NCI-H128 (cell line): ENCODE data around the gene HIP1.
A peak's percentile ranks its signal among the peaks of the same experiment; 100 is the strongest.
"Not testable (repeated sequence)": the region's sequence is repeated elsewhere in the genome, so short reads cannot be mapped to it uniquely, and the experiment has no call there.

Experiments used
- DNase-seq: peaks from one replicate; lab custom pipeline; 2025; ENCODE audit not compliant: unreplicated experiment; lab: John Stamatoyannopoulos, UW

Gene HIP1

DNA sequence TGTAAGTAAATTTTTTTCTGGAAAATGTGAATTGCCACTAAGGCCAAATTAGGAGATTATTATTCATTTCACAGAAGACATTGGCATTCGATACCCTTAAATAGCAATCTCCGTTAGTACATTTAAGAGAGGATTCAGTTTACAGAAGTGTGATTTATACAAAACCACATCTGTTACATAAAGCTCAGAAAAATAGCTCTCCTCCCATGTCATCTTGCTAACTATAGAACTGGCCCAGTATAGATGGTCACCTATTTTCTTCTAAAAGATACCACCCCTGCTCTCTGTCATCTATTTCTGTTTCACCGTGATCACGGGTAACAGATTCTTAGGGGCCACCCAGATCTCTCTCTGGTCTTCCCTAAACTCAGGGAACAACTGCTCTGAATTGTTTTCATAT lies 119.1 kb downstream of the HIP1 start:
- no peak for DNase-seq

DNA sequence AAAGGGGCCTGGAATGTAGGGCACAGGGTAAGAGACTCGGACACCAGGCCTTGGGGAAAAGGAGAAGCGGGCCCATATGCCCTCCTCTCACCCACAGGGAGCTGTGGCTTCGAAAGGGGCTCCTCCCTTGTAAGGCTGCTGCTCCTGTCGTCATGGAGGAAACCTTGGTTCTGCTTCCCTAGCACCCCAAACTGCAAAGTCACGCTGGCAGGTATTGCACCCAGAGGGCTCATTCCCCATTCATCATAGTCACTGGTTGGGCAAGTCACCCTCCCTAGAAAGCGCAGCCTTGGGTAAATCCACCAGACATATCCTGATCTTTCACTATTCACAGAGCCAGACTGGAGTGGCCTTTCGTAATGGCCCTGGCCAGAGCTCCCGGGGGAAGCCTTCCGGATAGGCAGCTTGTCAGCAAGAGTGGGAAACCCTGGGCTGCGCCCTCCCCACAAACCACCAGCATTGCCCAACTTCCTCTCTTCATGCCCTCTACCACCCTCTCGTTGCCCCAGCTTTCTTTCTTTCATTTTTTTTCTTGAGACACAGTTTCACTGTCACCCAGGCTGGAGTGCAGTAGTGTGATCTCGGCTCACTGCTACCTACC lies 121.0 kb downstream of the HIP1 start:
- no peak for DNase-seq

DNA sequence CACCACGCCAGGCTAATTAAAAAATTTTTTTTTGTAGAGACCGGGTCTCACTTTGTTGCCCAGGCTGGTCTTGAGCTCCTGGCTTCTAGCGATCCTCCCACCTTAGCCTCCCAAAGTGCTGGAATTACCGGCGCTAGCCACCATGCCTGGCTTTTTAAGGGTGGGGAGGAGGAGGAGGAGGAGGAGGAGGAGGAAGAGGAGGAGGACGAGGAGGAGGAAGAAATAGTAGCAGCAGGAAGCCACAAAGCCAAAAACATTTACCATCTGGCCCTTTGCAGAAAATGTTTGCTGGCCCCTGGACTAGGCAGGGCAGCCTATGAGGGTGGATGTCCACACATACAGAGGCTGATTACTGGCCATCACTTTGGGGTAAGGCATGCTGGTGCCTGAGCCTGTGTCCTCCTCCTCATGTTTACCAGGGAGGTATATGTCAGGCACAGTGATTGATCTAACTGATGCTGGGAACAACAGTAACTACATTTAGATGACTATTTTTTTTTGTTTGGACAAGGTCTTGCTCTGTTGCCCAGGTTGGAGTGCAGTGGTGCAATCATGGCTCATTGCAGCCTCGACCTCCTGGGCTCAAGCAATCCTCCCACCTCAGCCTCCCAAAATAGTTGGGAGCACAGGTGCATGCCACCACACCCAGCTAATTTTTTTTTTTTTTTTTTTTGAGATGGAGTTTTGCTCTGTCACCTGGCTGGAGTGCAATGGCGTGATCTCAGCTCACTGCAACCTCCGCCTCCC lies 122.1 kb downstream of the HIP1 start:
- DNase-seq, result no peak

DNA sequence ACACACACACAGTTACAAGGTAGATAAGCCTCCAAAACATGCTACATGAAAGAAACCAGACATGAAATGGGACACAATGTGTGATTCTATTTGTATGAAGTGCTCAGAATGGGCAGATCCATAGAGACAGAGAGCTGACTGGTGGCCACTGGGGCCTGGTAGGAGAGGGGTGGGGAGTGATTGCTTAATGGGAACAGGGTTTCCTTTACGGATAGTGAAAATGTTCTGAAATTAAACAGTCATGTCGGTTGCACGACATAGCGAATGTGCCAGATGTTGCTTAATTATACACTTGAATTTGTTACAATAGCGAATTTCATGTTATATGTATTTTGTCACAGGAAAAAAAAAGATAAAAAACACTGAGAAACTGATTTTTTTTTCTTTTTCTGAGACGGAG lies 124.3 kb downstream of the HIP1 start:
- DNase-seq, result no peak

DNA sequence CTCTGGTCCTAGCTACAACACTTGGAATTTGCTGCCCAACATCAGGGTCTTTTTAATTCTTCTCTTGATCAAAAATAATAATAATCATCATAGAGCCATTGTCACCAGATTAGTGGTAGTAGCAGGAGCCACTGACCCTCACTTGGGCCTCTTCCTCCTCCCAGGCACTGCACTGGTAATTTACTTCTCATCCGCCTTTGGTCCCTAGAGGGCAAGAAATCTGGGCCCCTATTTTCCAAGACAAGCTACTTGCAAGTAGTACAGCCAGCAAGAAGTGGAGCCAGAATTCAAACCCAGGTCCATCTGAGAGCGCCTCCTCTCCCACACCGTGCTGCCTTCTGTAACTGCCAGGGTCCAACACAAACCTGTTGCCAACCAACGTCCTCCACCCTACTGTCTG lies 125.4 kb downstream of the HIP1 start:
- no peak for DNase-seq

DNA sequence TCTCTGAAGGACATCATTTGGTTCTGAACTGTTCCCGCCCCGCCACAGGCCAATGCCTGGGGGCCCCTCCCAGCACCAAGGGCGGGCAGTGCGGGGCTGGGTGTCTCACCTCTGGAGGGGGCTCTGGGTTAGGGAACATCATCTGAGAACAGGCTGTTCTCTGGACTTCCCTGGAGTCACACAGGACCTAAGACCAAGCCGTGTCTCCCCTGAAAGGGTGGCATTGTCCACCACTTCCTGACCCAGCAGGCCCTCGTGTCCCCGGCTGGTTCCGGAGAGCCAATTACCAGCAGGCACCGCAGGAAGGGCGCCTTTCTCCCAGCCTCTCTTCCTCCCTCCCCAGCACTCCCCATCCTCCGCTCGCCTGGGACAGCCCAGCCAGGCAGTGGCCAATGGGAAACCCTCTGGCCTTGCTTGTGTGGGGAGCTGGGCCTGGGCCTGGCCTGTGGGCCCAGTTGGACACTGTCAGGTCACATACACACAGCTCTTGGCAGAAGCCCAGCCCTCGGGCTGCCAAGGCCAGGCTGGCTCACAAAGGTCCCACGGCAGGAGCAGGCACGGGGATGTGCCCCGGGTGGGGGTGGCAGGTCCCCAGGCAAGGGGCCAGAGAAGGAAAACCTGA lies 127.1 kb downstream of the HIP1 start:
- DNase-seq, result no peak

DNA sequence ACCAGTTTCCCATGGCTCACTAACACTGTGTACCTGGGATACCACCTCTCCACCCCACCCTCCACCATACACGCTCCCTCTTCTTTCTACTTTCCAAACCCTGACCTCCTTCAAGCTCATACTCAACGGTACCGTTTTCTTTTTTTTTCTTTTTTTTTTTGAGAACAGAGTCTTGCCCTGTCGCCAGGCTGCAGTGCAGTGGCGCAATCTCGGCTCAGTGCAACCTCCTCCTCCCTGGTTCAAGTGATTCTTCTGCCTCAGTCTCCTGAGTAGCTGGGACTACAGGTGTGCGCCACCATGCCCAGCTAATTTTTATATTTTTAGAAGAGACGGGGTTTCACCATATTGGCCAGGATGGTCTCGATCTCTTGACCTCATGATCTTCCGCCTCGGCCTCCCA lies 129.3 kb downstream of the HIP1 start:
- not testable (repeated sequence) for DNase-seq

DNA sequence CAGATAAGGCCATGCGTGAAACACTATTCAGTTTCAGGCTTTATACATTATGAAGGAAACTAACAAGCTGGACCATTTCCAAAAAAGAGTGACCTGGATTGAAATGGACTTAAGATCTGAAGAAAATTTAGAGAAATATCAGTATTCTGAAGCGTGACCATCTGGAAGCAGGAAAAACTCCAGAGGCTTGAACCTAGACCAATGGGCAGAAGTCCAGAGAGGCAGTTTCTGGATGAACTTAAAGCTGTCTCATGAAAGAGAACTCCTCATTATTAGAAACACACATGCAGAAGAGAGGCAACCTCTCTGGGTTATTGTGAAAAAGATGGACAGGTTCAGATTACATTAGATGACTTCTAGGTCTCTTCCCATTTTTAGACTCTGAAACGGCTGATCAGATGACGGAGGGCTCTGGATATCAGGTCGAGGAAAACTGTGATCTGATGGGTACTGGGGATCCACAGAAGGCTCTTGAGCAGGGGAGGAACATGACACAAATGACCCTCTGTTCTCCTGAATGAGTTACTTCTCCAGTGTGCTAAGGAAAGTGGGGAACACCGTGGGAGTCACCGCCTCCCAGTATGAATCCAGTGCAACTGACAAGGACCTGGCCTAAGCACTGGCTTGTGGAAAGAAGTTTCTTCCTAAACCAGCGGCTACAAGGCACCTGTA lies 130.2 kb downstream of the HIP1 start:
- no peak for DNase-seq

DNA sequence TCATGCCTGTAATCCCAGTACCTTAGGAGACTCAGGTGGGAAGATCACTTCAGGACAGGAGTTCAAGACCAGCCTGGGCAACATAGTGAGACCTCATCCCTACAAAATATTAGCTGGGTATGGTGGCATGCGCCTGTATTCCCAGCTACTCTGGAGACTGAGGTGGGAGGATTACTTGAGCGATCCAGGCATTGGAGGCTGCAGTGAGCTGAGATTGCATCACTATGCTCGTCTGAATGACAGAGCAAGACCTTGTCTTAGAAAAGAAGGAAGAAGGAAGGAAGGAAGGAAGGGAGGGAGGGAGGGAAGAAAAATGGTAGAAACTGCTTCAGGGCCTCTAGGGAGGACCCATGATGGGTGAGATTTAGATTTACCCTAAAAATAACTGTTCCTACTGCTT lies 134.3 kb downstream of the HIP1 start:
- no peak for DNase-seq

DNA sequence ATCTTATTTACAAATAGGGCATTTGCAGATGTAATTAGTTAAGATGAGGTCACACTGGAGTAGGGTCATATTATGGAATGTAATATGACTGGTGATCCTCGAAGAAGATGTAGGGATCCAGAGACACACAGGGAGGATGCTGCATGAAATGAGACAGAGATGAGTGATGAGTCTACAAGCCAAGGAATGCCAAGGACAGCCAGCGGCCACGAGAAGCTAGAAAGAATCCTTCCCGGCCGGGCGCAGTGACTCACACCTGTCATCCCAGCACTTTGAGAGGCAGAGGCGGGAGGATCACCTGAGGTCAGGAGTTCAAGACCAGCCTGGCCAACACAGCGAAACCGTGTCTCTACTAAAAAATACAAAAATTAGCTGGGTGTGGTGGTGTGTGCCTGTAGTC lies 135.9 kb downstream of the HIP1 start:
- DNase-seq, result not testable (repeated sequence)

DNA sequence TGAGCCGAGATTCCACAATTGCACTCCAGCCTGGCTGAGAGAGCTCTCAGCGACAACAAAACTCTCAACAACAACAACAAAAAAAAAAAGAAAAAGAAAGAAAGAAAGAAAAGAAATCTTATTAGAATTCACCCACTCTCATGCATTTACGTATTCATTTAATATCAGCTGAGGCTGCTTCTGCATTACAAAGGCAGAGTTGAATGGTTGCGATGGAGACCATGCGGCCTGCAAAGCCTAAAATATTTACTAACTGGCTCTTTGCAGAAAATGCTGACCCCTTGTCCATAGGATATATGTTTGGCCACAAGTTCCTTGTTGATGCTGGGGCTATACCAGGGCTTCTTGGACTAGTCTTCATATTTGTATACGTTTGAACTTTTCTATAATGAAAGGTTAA lies 137.2 kb downstream of the HIP1 start:
- no peak for DNase-seq

DNA sequence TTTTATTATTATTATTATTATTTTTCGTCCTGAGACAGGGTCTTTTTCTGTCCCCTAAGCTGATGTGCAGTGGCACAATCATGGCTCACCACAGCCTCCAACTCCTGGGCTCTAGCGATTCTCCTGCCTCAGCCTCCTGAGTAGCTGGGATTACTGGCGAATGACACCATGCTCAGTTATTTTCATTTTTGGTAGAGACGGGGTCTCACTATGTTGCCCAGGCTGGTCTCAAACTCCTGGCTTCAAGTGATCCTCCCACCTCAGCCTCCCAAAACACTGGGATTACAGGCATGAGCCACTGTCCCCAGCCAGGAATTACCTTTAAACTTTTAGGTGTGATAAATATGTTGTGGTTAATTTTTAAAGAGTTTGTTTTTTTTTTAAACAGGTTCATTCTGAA lies 138.0 kb downstream of the HIP1 start:
- not testable (repeated sequence) for DNase-seq

DNA sequence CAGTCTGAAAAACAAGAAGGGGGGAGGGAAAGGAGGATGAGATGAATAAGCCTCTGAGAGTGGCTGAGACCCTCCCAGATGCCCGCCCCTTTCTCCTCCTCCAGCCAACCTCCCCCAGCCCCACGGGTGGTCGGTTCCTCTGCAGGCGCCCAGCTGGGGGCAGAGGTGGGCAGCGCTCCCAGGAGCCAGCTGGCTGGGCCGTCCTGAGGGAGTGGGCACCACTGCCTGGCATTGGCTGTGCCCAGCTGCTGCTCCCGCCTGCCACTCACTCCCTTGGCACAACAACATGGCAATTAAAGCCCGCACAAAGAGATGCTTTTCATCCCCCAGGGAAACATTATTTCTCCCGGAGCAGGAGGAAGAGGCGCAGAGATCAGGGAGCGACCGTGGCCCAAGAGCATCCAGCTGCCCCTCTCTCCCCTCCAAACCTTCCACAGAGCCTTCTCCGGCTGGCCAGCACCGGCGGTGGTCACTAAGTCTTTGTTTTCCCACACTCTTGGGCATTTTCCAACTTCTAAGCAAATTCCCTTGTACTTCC lies 139.4 kb downstream of the HIP1 start:
- peak; percentile 44 for DNase-seq

DNA sequence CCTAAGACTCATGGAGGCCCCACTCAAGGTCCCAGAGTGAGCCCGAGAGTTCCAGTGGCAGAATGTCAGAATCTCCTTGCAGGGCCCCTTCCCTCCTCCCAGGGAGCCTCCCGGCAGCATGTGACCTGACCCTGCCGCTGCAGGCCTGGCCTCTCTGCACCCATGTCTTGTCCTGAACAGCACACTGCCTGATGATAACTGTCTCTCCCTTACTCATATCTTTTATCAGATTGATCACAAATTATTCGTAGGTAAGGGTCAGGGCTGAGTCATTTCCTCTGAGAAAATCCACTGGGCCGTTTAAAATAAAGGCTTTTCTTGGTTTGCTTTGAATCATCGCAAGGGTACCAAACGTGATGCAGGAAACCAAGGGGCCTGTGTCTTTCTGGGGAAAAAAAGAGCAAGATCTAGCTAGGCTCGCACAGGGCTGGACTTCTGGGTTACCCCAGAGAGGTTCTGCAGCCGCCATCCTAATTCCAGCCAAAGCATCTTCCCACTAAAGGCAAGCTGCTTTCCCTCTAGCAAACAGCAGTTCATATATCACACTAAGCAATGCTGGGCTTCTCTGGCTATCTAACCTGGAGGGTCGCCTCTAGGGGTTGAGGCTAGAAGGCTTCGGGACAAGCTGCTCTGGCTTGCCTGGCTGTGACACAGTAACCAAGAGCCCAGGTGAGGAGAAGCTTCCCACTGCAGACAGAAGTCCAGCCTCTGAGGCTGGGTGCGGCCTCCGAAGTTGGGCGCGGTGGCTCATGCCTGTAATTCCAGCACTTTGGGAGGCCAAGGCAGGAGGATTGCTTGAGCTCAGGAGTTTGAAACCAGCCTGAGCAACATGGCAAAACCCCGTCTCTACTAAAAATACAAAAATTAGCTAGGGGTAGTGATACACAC lies 141.8 kb downstream of the HIP1 start:
- DNase-seq, result no peak

DNA sequence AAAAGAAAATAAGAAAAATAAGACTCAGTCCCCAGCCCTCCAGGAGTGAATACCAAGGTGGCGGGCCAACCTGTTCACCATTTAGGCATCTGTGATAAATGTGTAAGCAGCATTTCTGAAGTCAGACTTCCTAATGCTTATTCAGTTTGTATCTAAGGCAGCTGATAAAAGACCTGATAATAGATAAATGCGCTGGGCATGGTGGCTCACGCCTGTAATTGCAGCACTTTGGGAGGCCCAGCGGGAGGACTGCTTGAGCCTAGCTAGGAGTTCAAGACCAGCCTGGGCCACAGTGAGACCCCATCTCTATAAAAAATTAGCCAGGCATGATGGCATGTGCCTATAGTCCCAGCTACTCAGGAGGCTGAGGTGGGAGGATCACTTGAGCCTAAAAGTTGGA lies 143.0 kb downstream of the HIP1 start:
- DNase-seq, result no peak

DNA sequence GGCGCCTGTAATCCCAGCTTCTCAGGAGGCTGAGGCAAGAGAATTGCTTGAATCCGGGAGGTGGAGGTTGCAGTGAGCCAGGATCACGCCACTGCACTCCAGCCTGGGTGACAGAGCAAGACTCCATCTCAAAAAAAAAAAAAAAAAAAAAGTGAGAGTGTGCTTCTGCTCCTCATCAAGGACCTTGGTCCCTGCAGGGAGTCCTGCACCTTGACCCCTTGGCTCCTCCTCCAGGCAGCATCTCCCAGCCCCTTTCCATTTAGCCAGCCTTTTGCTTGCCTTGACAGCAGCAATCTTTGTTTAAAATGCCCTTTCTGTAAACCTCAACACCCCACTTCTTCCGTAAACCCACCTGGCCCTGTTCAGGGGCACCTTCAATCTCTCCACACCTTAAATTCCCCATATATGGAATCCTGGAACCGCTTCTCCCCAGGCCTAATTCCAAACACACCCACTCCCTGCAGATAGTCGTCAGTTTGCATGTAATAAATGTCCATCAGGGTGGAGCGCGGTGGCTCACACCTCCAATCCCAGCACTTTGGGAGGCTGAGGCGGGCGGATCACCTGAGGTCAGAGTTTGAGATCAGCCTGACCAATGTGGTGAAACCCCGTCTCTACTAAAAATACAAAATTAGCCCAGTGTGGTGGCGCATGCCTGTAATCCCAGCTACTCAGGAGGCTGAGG lies 145.1 kb downstream of the HIP1 start:
- not testable (repeated sequence) for DNase-seq

DNA sequence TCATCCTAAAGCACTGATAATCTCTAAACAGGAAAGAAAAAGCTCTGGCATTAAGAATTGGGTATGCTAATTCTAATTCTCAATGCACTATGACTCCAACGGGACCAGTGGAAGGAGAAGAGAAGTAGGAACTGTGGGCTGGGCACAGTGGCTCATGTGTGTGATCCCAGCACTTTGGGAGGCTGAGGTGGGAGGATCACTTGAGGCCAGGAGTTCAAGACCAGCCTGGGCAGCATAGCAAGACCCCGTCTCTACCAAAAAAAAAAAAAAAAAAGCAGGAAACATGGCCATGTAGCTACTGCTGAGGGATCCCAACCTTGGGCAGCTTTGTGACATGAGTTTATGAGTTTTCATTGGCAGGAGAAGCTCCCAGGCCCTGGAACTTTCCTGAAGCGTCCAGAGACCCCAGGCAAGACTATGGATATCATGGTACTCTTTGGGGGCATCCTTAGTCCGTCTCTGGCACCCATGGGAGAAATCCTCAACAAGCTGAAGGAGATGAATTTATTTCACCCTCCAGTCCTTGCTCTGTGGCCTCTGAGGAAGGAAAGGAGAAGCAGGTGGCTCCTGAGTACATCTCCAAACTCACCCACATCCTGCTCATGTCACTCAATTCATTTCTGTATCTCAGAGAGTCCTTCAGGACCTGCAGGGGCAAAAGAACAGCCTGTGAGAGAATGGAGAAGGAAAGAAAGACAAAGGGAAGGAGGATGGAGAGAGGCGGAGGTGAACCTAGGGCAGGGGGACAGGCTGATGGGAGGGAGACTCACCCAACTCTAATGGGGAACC lies 147.1 kb downstream of the HIP1 start:
- no peak for DNase-seq

DNA sequence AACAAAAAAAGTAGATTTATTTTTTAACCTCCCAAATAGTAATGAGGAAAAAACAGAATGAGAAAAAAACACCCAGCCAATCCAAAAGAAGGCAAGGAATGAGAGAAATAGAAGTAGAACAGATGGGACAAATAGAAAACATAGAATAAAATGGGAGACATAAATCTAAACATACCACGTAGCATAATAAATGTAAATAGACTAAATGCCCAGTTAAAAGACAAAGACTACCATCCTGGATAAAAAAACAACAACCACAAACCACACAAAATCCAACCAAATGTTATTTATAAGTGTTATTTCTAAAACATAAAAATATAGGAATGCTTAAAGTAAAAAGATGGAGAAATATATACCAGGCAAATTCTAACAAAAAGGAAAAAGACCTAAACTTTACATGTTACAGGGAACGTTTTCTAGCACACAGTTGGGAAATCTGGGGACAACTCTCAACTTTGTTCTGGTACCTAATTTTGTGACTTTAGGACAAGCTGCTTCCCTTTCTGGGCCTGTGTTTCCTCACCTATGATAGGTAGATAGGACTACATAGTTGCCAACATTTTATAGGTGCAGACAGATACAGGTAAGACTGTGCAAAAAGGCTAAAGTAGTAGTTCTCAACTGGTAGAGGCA lies 148.3 kb downstream of the HIP1 start:
- no peak for DNase-seq

DNA sequence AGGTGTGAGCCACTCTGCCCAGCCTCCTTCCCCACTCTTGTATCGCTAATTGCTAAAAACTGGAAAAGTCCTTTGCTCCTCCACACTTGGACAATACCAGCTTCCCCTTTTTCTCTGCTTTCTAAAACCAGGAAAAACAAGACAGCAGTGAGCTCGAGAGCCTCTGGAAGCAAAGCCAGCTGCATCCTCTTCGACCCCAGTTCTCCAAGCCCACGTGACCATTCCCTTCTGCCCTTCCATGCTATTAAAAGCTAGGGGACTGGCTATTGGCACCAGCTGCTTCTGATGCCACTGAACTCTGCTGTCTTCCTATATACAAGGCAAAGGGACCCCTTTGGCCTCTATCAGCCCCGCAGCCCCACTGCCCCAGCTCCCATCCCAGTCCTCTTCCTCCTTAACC lies 154.4 kb downstream of the HIP1 start:
- no peak for DNase-seq
